ENCODE measurements around the gene FRMD4B. TPM values are rescaled to one million over a fixed set of nuclear protein-coding genes. Genes with fewer than 3 reads are reported as not detected.

The FRMD4B gene
- total RNA-seq, 2 donors from 2014 or later = 2.1 to 2.2 TPM

- no peaks in the 10 kb centered on the region for H3K27me3 Mint-ChIP-seq (ENCODE audit: insufficient read depth)
- H3K9me3 Mint-ChIP-seq = no peaks in the 10 kb centered on the region
- Histone ChIP-seq H3K27me3 (ENCODE audit: control insufficient read depth, insufficient read depth, low read length, poor library complexity, severe bottlenecking) (no peaks in the 10 kb centered on the region), H3K27ac (ENCODE audit: low read depth, low read length) (no peak overlapping the region), H3K9ac (ENCODE audit: extremely low read depth, low read length, poor library complexity, severe bottlenecking) (no peak overlapping the region), H3K9me3 (ENCODE audit: control insufficient read depth, low read length) (no peaks in the 10 kb centered on the region), H3K4me1 (ENCODE audit: control insufficient read depth, insufficient read depth, low read length) (no peaks in the 10 kb centered on the region), H3K36me3 (ENCODE audit: control insufficient read depth, insufficient read depth, low read length) (no peaks in the 10 kb centered on the region), H3K4me3 (ENCODE audit: low read length) (no peak overlapping the region)
- TF ChIP-seq CTCF (conservative IDR thresholded peaks at IDR 0.05) = no peak
- H3K4me3 Mint-ChIP-seq = no peak overlapping the region
- no peaks in the 10 kb centered on the region for H3K36me3 Mint-ChIP-seq (ENCODE audit: low read depth)
- 67 to 86% methylated on average over 1 to 3 of the region's 3 CpGs for WGBS, 2 experiments (ENCODE audit: insufficient coverage in 1 of 2, insufficient read length in 1 of 2)
- H3K27ac Mint-ChIP-seq = no peak overlapping the region
- DNase-seq = no peak
- H3K4me1 Mint-ChIP-seq = no peaks in the 10 kb centered on the region
These were observed 57.0 kb downstream of the FRMD4B start for GRCh38 chr3:69328963-69329302.

DNA sequence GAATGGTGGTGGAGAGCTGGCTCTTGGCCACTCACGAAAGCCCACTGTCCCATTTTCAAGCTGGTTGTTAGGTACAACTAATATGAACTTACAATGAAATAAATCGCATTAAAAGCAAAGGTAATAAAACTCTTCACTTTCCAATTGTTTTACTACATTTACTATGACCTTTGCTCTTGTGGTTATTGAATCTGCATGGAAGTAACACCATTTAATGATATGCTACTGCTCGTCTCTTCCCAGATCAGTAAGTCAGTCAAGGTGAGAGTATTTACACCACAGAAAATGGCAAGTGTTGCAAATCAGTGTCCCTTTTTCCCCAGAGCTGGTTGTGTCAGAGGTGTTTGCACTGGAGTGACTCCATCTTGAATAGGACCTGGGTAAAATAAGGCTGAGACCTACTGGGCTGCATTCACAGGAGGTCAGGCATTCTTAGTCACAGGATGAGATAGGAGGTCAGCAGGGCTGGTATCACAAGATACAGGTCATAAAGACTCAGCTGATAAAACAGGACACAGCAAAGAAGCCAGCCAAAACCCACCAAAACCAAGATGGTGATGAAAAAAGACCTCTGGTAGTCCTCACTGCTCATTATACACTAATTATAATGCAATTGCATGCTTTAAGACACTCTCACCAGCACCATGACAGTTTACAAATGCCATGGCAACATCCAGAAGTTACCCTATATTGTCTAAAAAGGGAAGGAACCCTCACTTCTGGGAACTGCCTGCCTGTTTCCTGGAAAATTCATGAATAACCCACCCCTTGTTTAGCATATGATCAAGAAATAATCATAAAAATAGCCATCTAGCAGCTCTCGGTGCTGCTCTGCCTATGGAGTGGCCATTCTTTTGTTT is 57.6 kb downstream of the FRMD4B start:
- Histone ChIP-seq H3K27ac (ENCODE audit: low read depth, low read length) (no peak overlapping the region), H3K4me3 (ENCODE audit: low read length) (no peak overlapping the region), H3K9ac (ENCODE audit: extremely low read depth, low read length, poor library complexity, severe bottlenecking) (no peak overlapping the region), H3K36me3 (ENCODE audit: control insufficient read depth, insufficient read depth, low read length) (no peaks in the 10 kb centered on the region), H3K4me1 (ENCODE audit: control insufficient read depth, insufficient read depth, low read length) (no peaks in the 10 kb centered on the region), H3K27me3 (ENCODE audit: control insufficient read depth, insufficient read depth, low read length, poor library complexity, severe bottlenecking) (no peaks in the 10 kb centered on the region), H3K9me3 (ENCODE audit: control insufficient read depth, low read length) (no peaks in the 10 kb centered on the region)
- Mint-ChIP-seq H3K27me3 (ENCODE audit: insufficient read depth) (no peaks in the 10 kb centered on the region), H3K4me3 (no peak overlapping the region), H3K36me3 (ENCODE audit: low read depth) (no peaks in the 10 kb centered on the region), H3K27ac (no peak overlapping the region), H3K9me3 (no peaks in the 10 kb centered on the region), H3K4me1 (no peaks in the 10 kb centered on the region)
- 96 to 100% methylated on average over 3 to 4 of the region's 4 CpGs for WGBS, 2 experiments (ENCODE audit: insufficient coverage in 1 of 2, insufficient read length in 1 of 2)
- no peak for TF ChIP-seq CTCF (conservative IDR thresholded peaks at IDR 0.05)
- no peak for DNase-seq

DNA sequence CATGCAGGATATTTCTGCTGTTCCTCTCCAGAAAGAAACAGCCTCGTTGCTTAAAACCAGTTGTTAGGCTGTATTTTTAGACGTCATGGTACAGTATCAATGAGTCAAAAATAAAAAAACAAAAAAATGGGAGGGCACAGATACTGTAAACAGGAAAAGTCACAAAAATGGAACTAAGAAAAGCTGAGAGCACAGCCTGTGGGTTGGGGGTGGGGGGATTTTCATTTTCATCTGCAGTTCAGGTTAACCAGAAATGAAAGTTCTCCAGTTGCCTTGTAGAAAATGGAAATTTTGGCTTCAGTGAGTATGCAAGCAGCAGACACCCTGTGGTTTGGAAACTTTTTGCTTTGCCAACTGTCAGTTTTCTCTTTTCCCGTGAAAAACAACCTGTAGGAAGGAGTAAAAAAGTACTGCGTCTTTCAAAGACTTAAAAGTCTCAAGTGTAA is 59.0 kb downstream of the FRMD4B start:
- H3K4me1 Mint-ChIP-seq = peaks cover 4% of the 10 kb centered on the region
- H3K27ac Mint-ChIP-seq = no peak overlapping the region
- no peak overlapping the region for H3K4me3 Mint-ChIP-seq
- no peaks in the 10 kb centered on the region for H3K36me3 ChIP-seq (ENCODE audit: control insufficient read depth, insufficient read depth, low read length)
- no peak for DNase-seq
- WGBS, 2 experiments (ENCODE audit: insufficient coverage in 1 of 2, insufficient read length in 1 of 2) = 84 to 86% methylated on average over 3 to 4 of the region's 4 CpGs
- H3K36me3 Mint-ChIP-seq (ENCODE audit: low read depth) = no peaks in the 10 kb centered on the region
- no peak overlapping the region for H3K4me3 ChIP-seq (ENCODE audit: low read length)
- H3K27me3 ChIP-seq (ENCODE audit: control insufficient read depth, insufficient read depth, low read length, poor library complexity, severe bottlenecking) = no peaks in the 10 kb centered on the region
- H3K9me3 Mint-ChIP-seq = no peaks in the 10 kb centered on the region
- no peaks in the 10 kb centered on the region for H3K9me3 ChIP-seq (ENCODE audit: control insufficient read depth, low read length)
- H3K27me3 Mint-ChIP-seq (ENCODE audit: insufficient read depth) = no peaks in the 10 kb centered on the region
- H3K27ac ChIP-seq (ENCODE audit: low read depth, low read length) = no peak overlapping the region
- no peaks in the 10 kb centered on the region for H3K4me1 ChIP-seq (ENCODE audit: control insufficient read depth, insufficient read depth, low read length)
- H3K9ac ChIP-seq (ENCODE audit: extremely low read depth, low read length, poor library complexity, severe bottlenecking) = no peak overlapping the region
- no peak for TF ChIP-seq CTCF (conservative IDR thresholded peaks at IDR 0.05)

Data from endodermal cell (in vitro differentiated cells).